Suprapubic skin (tissue), 4 donors: Measurements from ENCODE around the gene SH2D2A. TPM values are rescaled to one million over a fixed set of nuclear protein-coding genes. Genes with fewer than 3 reads are reported as not detected.

Experiments
- DNase-seq, 2 donors: peaks; one replicate each; pipeline ENCODE4 v3.0.0-alpha.2; 2019; ENCODE audit warnings: low spot score in 2 of 2
- H3K27ac ChIP-seq: fragments of 200-600 bp; sonication (generic); one replicate; pipeline ENCODE4 v1.5.1; 2019
- H3K27me3 ChIP-seq: fragments of 200-600 bp; sonication (generic); one replicate; pipeline ENCODE4 v1.5.1; 2019
- H3K36me3 ChIP-seq: fragments of 200-600 bp; sonication (generic); one replicate; pipeline ENCODE4 v1.5.1; 2019
- H3K4me1 ChIP-seq: fragments of 200-600 bp; sonication (generic); one replicate; pipeline ENCODE4 v1.5.1; 2019
- H3K4me3 ChIP-seq: fragments of 200-600 bp; sonication (generic); one replicate; pipeline ENCODE4 v1.5.1; 2019; ENCODE audit warnings: mild to moderate bottlenecking
- H3K9me3 ChIP-seq: fragments of 200-600 bp; sonication (generic); one replicate; pipeline ENCODE4 v1.5.1; 2019
- EP300 ChIP-seq: sonication (generic); formaldehyde crosslinking; IDR thresholded peaks from one replicate; pipeline ENCODE4 v1.6.1; 2017; ENCODE audit warnings: antibody characterized with exemption
- POLR2A ChIP-seq, 2 donors: fragments of 450-650 bp; IDR thresholded peaks; one replicate each; pipeline ENCODE4 v1.6.1; 2017; ENCODE audit warnings: antibody characterized with exemption in 2 of 2, mild to moderate bottlenecking in 2 of 2, moderate library complexity in 2 of 2
- POLR2AphosphoS5 ChIP-seq, 3 donors: sonication (generic); formaldehyde crosslinking; IDR thresholded peaks; one replicate each; pipeline ENCODE4 v1.6.1; 2017; ENCODE audit warnings: antibody characterized with exemption in 3 of 3
- WGBS: methylation state at CpG from one replicate; pipeline ENCODE4 v1.1.5; 2018; 5-methylcytosine and 5-hydroxymethylcytosine counted together
- total RNA-seq, 4 donors: library from RNA; depleted of rRNA; stranded (reverse); fragments of >200 nt; gene quantifications; one replicate each; pipeline ENCODE4 v1.1.0, GENCODE V29; 2016
- TF ChIP-seq, protein P1 (sequence below), 2 donors: fragments of 200-600 bp in 1 of 2; fragments of 450-650 bp in 1 of 2; sonication (generic) in 1 of 2; IDR thresholded peaks; one replicate each; pipeline ENCODE4 v1.5.1; 2016 to 2019; ENCODE audit warnings: antibody characterized with exemption in 2 of 2, mild to moderate bottlenecking in 1 of 2, moderate library complexity in 1 of 2

The SH2D2A gene
- total RNA-seq, 4 donors from 2014 or later = 0.29 to 0.48 TPM; not detected in 2

DNA sequence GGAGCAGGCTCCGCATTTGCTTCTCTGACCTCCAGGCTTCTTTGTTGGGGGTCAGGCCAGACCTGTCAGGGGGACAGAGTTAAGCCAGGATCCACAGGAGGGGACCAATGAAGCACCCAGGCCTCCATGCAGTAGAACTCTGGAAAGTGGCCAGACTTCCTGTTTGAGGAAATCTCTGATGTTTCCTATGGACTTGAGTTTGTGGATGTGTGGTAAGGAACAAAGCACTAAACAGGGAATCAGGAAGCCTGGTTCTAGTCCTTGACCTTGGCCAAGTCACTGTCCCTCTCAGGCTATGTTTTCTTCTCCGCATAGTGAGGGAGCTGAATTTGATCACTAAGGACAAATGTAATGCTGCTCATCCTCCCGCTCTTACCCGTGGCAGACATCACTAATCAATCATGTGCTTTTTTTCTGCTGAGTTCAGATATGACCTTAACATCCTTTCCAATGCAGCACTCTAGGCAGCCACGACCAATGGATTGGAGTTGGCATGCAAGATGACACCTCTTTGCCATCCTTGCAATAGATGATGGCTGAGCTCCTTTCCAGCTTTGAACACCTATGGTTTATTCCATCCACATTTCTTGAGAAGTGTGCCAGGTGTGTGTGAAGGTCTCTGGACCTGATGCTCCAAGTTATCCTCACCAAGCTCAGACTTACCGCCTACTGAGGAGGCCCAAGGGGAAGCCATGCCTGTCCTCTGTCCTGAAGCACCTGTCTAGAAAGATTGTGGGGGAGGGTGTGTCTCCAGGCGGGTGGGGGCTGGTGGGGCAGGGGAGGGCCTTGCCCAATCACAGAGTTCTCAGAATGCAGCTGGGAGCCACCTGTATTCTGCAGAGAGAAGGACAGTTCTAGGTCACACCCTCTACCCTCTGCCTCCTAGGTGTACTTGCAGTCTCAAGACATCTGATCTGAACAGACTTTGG, 9.9 kb downstream of the SH2D2A start:
- TF ChIP-seq POLR2A (IDR thresholded peaks at IDR 0.05) (no peak), EP300 (no peak), POLR2AphosphoS5 (IDR thresholded peaks at IDR 0.05) (no peak)
- TF ChIP-seq, protein P1, sequence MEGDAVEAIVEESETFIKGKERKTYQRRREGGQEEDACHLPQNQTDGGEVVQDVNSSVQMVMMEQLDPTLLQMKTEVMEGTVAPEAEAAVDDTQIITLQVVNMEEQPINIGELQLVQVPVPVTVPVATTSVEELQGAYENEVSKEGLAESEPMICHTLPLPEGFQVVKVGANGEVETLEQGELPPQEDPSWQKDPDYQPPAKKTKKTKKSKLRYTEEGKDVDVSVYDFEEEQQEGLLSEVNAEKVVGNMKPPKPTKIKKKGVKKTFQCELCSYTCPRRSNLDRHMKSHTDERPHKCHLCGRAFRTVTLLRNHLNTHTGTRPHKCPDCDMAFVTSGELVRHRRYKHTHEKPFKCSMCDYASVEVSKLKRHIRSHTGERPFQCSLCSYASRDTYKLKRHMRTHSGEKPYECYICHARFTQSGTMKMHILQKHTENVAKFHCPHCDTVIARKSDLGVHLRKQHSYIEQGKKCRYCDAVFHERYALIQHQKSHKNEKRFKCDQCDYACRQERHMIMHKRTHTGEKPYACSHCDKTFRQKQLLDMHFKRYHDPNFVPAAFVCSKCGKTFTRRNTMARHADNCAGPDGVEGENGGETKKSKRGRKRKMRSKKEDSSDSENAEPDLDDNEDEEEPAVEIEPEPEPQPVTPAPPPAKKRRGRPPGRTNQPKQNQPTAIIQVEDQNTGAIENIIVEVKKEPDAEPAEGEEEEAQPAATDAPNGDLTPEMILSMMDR (IDR thresholded peaks at IDR 0.05) = no peak
- H3K27ac ChIP-seq = no peak overlapping the region
- no peak overlapping the region for H3K4me3 ChIP-seq
- H3K36me3 ChIP-seq = peaks cover 2% of the 10 kb centered on the region
- no peaks in the 10 kb centered on the region for H3K27me3 ChIP-seq
- WGBS = 77% methylated on average over 7 of the region's 7 CpGs
- H3K9me3 ChIP-seq = no peaks in the 10 kb centered on the region
- H3K4me1 ChIP-seq = peaks cover 26% of the 10 kb centered on the region
- DNase-seq = peak in 1 of 2 donors; percentile 12

DNA sequence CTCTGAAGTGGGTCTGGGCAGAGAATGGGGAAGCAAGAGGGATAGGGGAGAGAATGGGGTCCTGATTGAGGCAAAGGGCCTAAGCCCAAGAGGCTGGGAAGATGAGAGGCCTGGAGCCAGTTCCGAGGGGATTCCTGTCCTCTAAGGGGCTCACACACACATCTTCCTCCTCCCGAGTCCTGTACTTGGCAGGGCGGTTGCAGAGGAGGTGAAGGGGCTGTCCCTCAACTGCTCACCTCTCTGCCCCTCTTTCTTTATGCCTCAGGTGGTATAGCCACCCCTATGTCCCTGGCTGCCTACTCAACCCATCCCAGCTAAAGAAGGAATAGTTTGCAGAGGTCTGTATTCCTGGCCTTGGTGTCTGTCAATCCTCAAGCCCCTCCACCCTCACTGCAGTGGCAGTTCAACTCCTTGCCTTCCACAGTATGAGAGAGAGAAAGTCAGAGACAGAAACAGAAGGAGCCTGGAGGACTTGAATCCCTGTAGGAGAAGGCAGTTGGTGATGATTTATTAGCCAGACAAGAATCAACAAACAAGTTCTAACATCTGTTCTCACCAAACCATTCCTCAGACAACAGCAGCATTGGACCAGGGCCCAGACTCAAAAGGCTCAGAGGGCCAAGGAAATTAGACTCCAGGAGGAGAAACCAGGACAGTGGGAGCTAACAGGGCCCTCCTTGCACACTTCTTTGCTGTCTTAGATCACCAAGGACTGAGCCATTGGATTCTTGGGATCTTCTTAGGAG, 10.7 kb downstream of the SH2D2A start:
- peaks cover 26% of the 10 kb centered on the region for H3K4me1 ChIP-seq

DNA sequence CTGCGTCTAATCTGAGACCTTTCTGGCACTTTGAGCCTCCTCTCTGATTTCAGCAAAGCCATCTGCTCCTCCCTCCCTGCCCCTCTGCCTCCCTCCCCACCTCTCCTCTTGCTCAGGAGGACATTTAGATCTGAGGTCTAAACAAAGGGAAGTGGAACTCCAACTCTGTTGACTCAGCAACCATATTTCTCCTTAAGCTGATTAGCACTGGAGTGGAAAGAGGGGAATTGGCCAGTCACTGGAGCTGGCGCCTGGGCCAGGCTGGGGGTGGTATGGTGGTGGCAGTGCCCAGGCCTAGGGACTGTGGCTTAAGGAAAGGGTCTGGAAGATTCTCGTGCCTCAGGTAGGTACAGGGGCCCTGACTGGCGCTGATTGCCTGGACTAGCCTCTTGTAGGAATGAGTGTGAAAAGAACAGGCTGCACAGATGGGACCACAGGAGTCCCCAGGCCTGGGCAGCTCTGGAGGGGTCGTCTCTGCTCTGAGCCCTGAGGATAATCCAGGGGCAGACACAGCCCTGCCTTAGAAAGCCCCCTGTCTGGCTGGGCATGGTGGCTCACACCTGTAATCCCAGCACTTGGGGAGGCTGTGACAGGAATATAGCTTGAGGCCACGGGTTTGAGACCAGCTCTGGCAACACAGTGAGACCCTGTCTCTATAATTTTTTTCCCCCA, 11.9 kb downstream of the SH2D2A start:
- Histone ChIP-seq H3K27ac (no peak overlapping the region), H3K4me1 (peaks cover 26% of the 10 kb centered on the region), H3K36me3 (peaks cover 23% of the 10 kb centered on the region), H3K9me3 (no peaks in the 10 kb centered on the region), H3K27me3 (no peaks in the 10 kb centered on the region), H3K4me3 (no peak overlapping the region)
- TF ChIP-seq POLR2A (IDR thresholded peaks at IDR 0.05) = no peak
- no peak for TF ChIP-seq EP300
- TF ChIP-seq, protein P1 (IDR thresholded peaks at IDR 0.05) = no peak
- no peak for TF ChIP-seq POLR2AphosphoS5 (IDR thresholded peaks at IDR 0.05)
- DNase-seq = no peak
- 74% methylated on average over 6 of the region's 6 CpGs for WGBS

More for the DNA sequence above, 10.7 kb downstream of the SH2D2A start:
- H3K27ac ChIP-seq = no peak overlapping the region
- TF ChIP-seq POLR2A (IDR thresholded peaks at IDR 0.05) = no peak
- TF ChIP-seq, protein P1 (IDR thresholded peaks at IDR 0.05) = no peak
- TF ChIP-seq EP300 = no peak
- no peak for TF ChIP-seq POLR2AphosphoS5 (IDR thresholded peaks at IDR 0.05)
- WGBS = 47% methylated on average over 3 of the region's 3 CpGs
- peaks cover 11% of the 10 kb centered on the region for H3K36me3 ChIP-seq
- no peak overlapping the region for H3K4me3 ChIP-seq
- no peaks in the 10 kb centered on the region for H3K9me3 ChIP-seq
- no peak for DNase-seq
- H3K27me3 ChIP-seq = no peaks in the 10 kb centered on the region

DNA sequence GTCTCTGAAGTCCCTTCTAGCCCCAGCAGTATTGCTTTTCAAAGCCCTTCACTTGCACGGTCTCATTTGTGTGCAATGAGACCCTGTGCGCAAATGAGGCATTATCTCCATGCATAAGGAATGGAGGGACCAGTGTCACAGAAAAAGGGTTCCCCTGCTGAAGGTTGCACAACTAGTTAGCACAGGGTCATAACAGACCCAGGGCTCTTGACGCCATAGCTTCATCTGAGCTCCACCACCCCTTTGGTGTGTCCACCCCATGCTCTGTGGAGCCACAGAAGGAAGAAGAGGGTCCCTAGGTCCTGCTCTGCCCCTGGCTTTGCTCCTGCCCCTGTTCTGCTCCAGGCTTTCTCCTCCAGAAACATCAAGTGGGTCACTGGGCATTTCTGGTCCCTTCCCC, 12.6 kb downstream of the SH2D2A start:
- 73% methylated on average over 3 of the region's 3 CpGs for WGBS
- no peak overlapping the region for H3K4me3 ChIP-seq
- TF ChIP-seq POLR2A (IDR thresholded peaks at IDR 0.05) = no peak
- no peak for TF ChIP-seq EP300
- TF ChIP-seq POLR2AphosphoS5 (IDR thresholded peaks at IDR 0.05) = no peak
- TF ChIP-seq, protein P1 (IDR thresholded peaks at IDR 0.05) = no peak
- no peaks in the 10 kb centered on the region for H3K9me3 ChIP-seq
- no peak overlapping the region for H3K27ac ChIP-seq
- no peak for DNase-seq
- H3K4me1 ChIP-seq = peaks cover 26% of the 10 kb centered on the region
- no peaks in the 10 kb centered on the region for H3K27me3 ChIP-seq
- H3K36me3 ChIP-seq = peaks cover 29% of the 10 kb centered on the region
